SK-N-SH (cell line): ENCODE data around the gene SIN3A.

Experiments
- CHD2 ChIP-seq: fragments of 150-350 bp; IDR thresholded peaks from 2 replicates; pipeline ENCODE4 v1.6.1; 2018; ENCODE audit warnings: low read length; ENCODE audit not compliant: partially characterized antibody
- EZH2phosphoT487 ChIP-seq: fragments of 200-600 bp; sonication (generic); IDR thresholded peaks from 2 replicates; pipeline ENCODE4 v1.6.1; 2017; ENCODE audit warnings: low read depth, mixed run types, mild to moderate bottlenecking, antibody characterized with exemption, moderate library complexity, borderline replicate concordance
- FOXJ3 ChIP-seq: sonication (generic); formaldehyde crosslinking; IDR thresholded peaks from 2 replicates; pipeline ENCODE4 v1.5.1; 2020; ENCODE audit warnings: mild to moderate bottlenecking, missing genetic modification reagents
- FOXM1 ChIP-seq: IDR thresholded peaks from 2 replicates; pipeline ENCODE4 v1.4.0; 2012; ENCODE audit warnings: low read depth, mild to moderate bottlenecking
- MXI1 ChIP-seq: IDR thresholded peaks from 2 replicates; pipeline ENCODE4 v1.6.1; 2012; ENCODE audit warnings: mild to moderate bottlenecking, low read depth, low read length, improper control_type of control experiment
- NRF1 ChIP-seq: IDR thresholded peaks from 2 replicates; pipeline ENCODE4 v1.6.1; 2012; ENCODE audit warnings: low read depth, mild to moderate bottlenecking, low read length
- POLR2AphosphoS5 ChIP-seq: IDR thresholded peaks from 2 replicates; pipeline ENCODE4 v1.6.1; 2012; ENCODE audit warnings: low read depth, low read length
- TEAD4 ChIP-seq: IDR thresholded peaks from 2 replicates; pipeline ENCODE4 v1.4.0; 2012; ENCODE audit warnings: mild to moderate bottlenecking, borderline replicate concordance; ENCODE audit not compliant: insufficient read depth
- YY1 ChIP-seq: IDR thresholded peaks from 2 replicates; pipeline ENCODE4 v1.4.0; 2012; ENCODE audit warnings: low read depth, mild to moderate bottlenecking
- TF ChIP-seq, protein P1 (sequence below): fragments of 200-600 bp; sonication (generic); IDR thresholded peaks from 2 replicates; pipeline ENCODE4 v1.6.1; 2017; ENCODE audit warnings: antibody characterized with exemption, mild to moderate bottlenecking, moderate library complexity
- TF ChIP-seq, protein P2 (sequence below): fragments of 150-350 bp; IDR thresholded peaks from 2 replicates; pipeline ENCODE4 v1.6.1; 2017; ENCODE audit warnings: antibody characterized with exemption, low read length, low read depth, borderline replicate concordance
- TF ChIP-seq, protein P3 (sequence below): IDR thresholded peaks from 2 replicates; pipeline ENCODE4 v1.4.0; 2012; ENCODE audit warnings: low read depth
- TF ChIP-seq, protein P4 (sequence below): IDR thresholded peaks from 2 replicates; pipeline ENCODE4 v1.4.0; 2012; ENCODE audit warnings: low read depth, borderline replicate concordance
- TF ChIP-seq, protein P5 (sequence below): IDR thresholded peaks from 2 replicates; pipeline ENCODE4 v1.6.1; 2012; ENCODE audit warnings: mild to moderate bottlenecking, low read depth, low read length, moderate library complexity

DNA sequence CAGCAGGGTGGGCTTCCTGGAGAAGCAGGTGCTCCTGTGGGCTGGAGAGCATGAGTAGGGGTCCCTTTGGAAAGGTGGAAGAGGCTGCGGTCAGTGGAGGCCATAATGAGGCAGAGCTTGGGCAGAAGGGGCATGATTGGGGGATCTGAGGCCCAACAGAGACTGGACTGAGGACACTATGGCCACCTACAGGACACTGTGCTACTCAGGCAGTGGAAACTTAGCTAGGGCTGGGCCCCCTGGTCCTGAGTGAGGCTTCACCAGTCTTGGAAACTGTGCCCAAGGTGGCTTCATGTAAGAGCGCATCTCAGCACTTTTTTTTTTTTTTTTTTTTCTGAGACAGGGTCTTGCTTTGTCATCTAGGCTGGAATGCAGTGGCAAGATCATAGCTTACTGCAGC, 121.9 kb downstream of the SIN3A start:
- no peak for TF ChIP-seq EZH2phosphoT487
- TF ChIP-seq, protein P1, sequence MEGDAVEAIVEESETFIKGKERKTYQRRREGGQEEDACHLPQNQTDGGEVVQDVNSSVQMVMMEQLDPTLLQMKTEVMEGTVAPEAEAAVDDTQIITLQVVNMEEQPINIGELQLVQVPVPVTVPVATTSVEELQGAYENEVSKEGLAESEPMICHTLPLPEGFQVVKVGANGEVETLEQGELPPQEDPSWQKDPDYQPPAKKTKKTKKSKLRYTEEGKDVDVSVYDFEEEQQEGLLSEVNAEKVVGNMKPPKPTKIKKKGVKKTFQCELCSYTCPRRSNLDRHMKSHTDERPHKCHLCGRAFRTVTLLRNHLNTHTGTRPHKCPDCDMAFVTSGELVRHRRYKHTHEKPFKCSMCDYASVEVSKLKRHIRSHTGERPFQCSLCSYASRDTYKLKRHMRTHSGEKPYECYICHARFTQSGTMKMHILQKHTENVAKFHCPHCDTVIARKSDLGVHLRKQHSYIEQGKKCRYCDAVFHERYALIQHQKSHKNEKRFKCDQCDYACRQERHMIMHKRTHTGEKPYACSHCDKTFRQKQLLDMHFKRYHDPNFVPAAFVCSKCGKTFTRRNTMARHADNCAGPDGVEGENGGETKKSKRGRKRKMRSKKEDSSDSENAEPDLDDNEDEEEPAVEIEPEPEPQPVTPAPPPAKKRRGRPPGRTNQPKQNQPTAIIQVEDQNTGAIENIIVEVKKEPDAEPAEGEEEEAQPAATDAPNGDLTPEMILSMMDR, result no peak
- no peak for TF ChIP-seq CHD2
- TF ChIP-seq, protein P2, sequence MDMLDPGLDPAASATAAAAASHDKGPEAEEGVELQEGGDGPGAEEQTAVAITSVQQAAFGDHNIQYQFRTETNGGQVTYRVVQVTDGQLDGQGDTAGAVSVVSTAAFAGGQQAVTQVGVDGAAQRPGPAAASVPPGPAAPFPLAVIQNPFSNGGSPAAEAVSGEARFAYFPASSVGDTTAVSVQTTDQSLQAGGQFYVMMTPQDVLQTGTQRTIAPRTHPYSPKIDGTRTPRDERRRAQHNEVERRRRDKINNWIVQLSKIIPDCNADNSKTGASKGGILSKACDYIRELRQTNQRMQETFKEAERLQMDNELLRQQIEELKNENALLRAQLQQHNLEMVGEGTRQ, result no peak
- no peak for TF ChIP-seq FOXJ3
- TF ChIP-seq, protein P3, sequence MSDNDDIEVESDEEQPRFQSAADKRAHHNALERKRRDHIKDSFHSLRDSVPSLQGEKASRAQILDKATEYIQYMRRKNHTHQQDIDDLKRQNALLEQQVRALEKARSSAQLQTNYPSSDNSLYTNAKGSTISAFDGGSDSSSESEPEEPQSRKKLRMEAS, result no peak
- TF ChIP-seq, protein P4, sequence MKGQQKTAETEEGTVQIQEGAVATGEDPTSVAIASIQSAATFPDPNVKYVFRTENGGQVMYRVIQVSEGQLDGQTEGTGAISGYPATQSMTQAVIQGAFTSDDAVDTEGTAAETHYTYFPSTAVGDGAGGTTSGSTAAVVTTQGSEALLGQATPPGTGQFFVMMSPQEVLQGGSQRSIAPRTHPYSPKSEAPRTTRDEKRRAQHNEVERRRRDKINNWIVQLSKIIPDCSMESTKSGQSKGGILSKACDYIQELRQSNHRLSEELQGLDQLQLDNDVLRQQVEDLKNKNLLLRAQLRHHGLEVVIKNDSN, result no peak
- TF ChIP-seq YY1, result no peak
- no peak for TF ChIP-seq TEAD4
- TF ChIP-seq FOXM1, result no peak
- no peak for TF ChIP-seq MXI1
- TF ChIP-seq, protein P5, sequence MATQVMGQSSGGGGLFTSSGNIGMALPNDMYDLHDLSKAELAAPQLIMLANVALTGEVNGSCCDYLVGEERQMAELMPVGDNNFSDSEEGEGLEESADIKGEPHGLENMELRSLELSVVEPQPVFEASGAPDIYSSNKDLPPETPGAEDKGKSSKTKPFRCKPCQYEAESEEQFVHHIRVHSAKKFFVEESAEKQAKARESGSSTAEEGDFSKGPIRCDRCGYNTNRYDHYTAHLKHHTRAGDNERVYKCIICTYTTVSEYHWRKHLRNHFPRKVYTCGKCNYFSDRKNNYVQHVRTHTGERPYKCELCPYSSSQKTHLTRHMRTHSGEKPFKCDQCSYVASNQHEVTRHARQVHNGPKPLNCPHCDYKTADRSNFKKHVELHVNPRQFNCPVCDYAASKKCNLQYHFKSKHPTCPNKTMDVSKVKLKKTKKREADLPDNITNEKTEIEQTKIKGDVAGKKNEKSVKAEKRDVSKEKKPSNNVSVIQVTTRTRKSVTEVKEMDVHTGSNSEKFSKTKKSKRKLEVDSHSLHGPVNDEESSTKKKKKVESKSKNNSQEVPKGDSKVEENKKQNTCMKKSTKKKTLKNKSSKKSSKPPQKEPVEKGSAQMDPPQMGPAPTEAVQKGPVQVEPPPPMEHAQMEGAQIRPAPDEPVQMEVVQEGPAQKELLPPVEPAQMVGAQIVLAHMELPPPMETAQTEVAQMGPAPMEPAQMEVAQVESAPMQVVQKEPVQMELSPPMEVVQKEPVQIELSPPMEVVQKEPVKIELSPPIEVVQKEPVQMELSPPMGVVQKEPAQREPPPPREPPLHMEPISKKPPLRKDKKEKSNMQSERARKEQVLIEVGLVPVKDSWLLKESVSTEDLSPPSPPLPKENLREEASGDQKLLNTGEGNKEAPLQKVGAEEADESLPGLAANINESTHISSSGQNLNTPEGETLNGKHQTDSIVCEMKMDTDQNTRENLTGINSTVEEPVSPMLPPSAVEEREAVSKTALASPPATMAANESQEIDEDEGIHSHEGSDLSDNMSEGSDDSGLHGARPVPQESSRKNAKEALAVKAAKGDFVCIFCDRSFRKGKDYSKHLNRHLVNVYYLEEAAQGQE, result no peak
- TF ChIP-seq NRF1, result no peak
- TF ChIP-seq POLR2AphosphoS5, result no peak
